Activated T-cell treated with anti-CD3 and anti-CD28 coated beads for 24 hours (primary cell): ENCODE results near the gene KRT77.

ENCODE experiments used
- DNase-seq: peaks from one replicate; pipeline ENCODE4 v3.0.0-alpha.2; 2020; ENCODE audit warnings: low read depth

KRT77 gene

DNA sequence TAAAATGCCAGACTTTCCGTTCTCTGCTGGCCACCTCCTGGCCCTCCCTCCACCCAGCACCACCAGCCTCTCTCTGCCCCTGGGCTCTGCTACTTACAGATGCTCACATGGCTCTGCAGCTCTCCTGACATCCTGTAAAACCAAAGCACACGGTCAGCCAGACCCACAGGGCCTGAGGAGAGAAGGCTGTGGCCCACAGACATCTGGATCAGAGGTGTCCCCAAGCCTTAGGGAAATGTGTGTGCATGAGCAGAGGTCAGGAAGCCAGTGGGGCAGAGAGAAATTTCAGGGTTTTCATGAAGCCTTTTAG is 11.5 kb downstream of the KRT77 start:
- no peak for DNase-seq

GRCh38 chr12:52691076-52691840 is 12.1 kb downstream of the KRT77 start:
- DNase-seq: peak; percentile 32

DNA sequence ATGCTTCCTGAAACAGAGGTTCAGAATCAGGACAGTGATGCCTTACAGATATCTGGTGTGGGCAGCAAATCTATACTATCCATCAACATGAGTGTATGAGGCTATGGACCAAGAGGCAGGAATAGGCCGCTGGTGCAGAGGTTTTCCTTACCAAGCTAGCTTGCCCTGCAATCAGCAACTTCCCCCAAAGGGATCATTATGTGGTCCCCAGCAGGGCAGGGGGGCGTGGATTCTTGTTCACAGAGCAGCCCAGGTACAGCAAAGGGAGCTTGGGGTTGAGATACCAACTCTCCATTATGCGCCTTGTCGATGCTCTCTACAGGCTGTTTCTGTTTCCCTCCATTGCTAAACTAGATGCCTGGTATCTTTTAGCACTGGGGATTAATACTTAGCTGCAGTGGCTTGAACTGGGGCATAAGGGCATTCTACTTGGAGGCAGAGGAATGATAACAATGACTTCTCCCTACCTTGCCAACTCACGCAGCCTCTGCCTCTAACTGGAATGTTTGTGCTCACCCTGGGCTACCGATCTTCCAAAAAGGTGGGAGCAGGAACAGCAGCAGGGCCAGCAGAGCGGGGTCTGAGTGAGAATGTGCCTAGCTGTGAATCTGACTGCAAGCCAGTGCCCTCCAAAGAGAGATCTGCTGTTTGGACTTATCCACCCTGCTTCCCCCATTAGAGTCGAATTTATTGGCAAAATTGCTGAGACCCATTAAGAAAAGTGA is 12.8 kb downstream of the KRT77 start:
- no peak for DNase-seq

DNA sequence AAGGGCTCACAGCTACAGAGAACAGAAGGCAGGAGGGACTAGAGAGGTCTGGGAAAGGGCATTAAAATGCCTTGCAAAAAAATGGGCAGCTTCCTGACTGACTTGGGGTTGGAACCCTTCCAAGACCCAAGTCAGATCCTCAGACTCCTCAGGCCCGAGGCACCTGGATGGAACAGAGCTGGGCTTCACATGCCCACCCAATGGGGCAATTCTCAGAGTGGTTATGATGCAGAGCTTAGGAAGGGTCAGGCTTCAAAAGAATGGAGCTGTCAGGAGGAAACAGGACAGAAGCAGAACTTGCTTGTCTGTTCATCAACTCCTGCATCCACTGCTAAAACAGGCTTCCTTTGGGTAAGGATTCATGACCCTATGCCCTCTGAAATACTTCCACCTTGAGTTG is 13.4 kb downstream of the KRT77 start:
- DNase-seq: no peak

- DNase-seq: no peak
Observed at GRCh38 chr12:52689239-52689638, 14.1 kb downstream of the KRT77 start.

GRCh38 chr12:52688481-52688880 is 14.8 kb downstream of the KRT77 start:
- no peak for DNase-seq

DNA sequence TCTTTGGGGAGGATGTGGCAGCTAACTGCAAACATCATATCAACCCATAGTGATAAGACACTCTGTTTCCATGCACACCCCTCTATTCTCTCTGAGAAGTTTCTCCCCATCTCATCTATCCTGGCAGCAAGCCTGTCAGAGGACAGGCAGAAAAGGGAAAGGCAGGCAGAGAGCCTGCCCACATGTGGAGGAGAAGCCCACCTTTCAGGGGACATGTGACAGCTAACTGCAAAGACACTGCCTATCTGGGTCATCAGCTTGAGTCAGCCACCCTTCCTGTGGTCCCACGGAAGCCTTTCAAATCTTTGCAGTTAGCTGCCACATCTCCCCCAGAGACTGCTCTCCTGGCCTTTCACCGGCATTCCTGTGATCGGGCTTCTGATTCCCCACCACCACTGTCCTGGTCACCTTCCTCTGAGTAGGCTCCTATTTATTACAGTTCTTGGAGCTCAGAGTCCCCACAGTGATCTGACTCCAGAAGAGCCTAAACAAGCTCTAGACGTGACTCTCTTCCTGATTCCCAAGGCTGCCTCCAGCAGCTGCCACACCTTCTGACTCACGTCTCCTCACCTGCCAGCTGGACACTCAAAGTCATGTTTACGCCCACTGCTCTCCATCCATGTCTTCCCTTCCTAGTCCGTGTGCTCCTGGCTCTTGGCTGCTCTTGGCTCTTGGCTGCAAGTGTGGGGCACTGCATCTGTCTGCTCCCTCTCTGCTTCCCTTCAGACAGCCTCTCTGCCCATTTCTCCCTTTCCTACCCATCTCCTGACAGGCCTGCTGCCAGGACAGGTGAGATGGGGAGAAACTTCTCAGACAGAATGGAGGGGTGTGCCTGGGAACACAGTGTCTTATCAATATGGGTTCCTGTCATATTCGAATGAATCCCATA is 15.6 kb downstream of the KRT77 start:
- DNase-seq: no peak

- DNase-seq: no peak
Observed at GRCh38 chr12:52686756-52687487, 16.4 kb downstream of the KRT77 start.

DNA sequence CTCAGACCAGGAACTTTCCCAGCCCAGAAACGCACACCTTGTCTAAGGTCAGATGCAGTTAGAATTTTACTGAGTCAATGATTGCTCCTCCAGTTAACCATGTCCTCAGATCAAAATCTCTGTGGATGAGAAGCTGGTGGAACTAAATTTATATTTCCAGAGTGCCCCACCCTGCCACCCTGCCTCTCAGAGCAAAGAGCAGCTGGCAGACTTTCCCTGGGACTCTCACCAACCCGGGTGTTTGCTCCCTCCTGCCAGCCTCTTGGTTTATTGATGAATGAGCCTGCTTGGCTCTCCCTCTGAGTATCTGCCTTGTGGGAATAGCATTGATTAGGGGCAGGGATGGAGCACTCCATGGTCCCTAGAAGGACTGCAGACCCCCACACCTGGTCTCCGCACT is 17.3 kb downstream of the KRT77 start:
- DNase-seq: no peak

DNA sequence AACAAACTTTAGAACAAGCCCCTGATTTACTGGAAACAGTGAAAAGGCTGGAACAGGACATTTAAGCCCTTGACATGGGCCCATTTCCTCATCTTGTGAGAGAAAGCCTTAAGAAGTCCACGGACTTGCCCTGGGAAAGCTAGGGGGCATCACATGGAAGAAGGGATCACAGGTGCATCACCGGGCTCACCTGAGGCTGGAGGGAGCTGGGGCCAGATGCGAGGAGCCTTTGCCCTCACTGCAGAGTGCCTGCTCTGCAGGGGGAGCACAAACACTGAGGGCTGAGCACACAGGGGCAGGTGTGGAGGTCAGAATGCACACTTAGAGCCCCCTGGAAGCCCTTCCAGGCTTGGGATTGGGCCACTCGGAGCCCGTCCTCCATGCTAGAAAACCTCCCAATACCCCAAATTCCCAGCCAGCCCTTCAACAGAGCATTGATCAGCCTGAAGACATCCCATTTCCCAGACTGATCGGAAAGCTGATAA is 17.9 kb downstream of the KRT77 start:
- DNase-seq: no peak

DNA sequence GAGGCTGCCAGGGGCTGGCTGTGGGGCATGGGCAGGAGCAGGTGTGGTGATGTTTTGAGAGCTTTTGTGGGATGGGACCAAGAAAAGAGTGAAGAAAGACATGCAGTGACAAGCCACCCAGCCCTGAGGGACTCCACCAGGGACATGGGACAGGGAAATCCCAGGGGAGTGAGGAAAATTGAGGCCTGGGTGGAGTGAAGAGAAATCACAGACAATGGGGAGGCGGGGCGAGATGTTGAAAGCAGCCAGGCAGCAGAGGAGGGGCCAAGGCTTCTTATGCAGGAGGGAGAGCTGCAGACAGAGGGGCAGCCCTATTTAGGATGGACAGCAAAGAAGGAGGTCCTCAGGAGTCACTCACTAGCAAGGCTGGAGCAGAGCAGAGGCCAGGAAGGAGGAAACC is 18.9 kb downstream of the KRT77 start:
- DNase-seq: no peak

DNA sequence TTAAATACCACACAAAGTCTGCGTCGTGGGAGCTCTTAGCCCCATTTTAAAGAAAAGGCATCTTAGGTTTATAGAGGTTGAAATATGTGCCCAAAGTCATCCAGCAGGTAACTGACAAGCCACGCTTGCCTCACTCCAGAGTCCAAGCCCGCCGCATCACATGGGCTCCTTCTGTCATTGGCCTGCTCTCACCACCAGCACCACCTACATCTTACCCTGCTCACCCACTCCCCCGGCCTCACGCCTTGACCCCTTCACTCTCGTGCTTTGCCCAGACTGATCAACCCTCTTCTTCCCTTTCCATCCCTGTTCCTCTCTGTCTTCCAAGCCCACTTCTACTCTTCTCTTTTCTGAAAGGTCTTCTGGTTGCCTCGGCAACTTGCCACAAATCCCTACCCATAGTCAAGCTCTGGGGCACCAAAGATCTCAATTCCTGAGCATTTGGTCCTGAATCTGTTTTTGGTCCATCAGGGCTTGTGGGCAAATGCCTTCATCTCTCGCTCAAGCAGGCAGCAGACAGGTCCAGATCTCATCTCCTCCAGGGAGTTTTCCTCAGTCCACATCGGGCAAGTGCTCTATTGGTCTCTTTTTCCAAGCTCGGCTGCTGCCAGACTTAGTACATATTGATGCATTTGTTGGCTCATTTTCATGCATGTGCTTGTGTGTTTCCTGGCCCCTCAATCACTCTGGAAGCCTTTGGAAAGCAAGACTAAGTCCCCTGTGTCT is 19.6 kb downstream of the KRT77 start:
- DNase-seq: no peak

DNA sequence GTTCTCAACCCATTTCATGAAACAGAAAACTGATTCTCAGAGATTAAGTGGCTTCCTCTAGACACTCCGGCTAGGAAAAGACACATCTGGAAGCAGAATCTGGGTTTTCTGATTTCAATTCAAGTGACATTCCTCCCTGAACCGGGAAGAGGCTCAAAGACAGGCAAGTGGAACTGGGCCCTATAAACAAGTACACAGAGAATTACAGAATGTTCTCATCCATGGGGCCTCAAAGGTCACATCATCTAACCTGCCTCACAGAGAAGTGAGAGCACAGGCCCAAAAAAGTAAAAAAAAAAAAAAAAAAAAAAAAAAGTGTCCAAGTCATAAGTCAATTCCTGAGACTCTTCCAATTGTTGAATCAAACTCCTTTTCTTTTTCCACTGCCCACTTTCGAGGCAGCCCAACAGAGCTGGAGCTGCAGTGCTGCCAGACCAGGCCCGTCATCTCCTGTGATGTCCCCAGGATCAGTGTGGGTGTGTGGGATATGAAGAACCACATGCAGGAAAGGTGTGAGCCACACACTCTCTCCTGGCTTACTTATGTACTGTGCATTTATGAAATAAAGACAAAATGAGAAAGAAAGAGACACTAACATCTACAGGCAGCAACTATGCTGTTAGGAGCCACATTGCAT is 20.3 kb downstream of the KRT77 start:
- no peak for DNase-seq

GRCh38 chr12:52682381-52682660 is 21.0 kb downstream of the KRT77 start:
- DNase-seq: no peak

DNA sequence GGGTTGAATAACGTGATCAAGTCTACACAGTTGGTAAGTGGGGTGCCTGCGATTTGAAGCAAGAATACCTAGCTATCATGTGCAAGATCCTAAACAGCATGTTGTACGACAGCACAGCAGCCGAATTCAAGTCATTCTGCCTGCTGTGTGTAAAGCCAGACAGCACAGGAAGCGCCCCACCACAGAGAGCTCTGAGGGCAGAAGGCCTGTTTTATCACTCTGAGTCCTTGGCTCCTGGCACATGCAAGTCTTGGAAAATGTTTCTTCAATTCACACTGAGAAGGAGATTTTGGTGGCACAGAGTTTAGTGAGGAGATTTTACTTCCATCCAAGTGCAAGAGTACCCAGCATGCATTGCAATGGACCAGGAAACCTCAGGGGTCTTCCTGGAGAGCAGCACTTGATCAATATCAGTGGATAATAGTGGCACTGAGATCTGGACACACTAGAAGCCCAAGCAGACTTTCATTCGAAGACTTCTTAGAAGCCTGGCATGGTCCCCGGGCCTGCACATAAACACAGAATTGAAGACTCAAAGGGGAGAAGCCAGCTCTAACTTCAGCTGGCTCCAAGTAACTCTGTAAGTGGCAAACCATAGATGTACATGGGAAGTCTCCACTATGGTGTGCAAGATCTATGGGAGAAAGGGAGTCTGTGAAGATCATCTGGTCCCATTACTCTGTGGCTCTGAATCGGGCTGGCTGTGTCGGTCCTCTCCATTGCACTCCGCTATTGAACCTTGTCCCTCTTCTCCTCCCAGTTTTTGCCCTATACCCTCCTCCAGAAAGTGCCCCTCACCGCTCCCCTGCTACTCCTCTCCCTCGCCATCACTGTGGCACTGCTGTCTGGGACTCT is 21.6 kb downstream of the KRT77 start:
- no peak for DNase-seq

- no peak for DNase-seq
Observed at GRCh38 chr12:52680363-52680762, 23.0 kb downstream of the KRT77 start, which contains the start of gene KRT1. TSS of gene KRT1 (minus strand) at chr12:52680407. CDS start at chr12:52680348, 59 bp downstream.

DNA sequence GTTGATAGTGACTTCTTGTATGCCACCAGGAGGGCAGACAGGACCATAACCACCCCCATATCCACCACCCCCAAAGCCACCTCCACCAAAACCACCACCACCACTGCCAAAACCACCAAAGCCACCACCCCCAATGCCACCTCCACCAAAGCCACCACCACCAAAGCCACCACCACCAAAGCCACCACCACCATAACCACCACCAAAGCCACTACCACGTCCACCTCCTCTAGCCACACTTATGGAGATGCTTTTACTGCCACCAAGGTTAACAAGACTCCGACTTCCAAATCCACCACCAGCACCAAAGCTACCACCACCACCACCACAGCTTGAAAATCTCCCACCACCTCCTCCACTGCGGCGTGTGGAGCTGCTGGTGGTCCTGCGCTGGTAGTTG is 23.4 kb downstream of the KRT77 start:
- no peak for DNase-seq

DNA sequence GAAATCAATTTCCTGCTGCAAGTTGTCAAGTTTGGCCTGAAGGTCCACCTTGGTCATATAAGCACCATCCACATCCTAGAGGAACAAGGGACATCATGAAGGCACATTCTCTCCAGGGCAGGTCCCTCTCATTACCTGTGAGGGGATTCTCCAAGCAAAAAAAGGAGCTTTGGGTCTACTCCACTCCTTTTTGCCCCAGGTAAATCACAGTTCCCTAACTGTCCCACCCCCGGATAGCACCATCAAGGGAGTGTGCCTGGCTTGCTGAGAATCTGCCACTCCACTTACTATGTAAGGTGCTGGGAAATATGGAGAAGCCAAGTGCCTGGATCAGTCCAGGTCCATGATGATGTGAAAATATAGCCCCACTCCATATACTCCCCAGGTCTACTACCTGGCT is 25.7 kb downstream of the KRT77 start:
- DNase-seq: no peak

DNA sequence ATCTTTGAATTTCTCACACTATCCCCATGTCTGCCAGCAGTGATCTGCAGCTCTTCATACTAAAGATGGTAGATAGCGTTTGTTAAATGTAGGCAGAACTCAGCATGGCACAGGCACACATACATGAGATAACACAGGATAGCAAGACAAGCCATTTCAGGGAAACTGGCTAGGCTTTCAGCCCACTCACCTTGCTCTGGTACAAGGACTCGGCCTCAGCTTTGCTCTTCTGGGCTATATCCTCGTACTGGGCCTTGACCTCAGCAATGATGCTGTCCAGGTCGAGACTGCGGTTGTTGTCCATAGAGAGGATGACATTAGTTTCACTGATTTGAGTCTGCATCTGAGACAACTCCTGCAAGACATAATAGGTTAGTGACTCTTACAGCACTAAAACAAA is 26.2 kb downstream of the KRT77 start:
- no peak for DNase-seq

- no peak for DNase-seq
Observed at GRCh38 chr12:52676163-52676562, 27.2 kb downstream of the KRT77 start.
